D341Med (cell line): ENCODE data around the gene TPPP3.

Experiments used
- DNase-seq: peaks from one replicate; pipeline ENCODE4 v3.0.0; 2012; ENCODE audit warnings: low spot score

TPPP3 gene

DNA sequence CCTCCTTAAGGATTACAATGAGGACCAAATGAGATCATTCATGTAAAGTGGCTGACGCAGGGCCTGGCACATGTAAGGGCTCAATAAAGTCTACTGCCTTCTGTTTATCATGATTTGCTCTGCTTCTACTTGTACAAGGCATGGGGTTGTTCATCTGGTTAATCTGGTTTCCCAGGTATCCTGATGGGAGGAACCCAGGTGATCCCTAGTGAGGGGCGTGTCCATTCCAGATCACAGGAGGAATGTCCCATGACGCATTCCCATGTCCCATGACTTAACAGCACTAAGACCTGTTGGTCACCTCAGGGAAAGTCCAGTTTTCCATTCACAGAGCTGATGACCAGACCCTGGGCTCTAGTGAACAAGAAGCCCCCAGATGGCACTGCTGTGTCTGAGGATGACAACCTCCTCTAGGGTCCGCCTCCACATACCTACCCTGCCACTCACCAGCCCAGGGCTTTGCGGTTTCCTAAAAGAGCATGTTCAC is 11.5 kb upstream of the TPPP3 start:
- no peak for DNase-seq

DNA sequence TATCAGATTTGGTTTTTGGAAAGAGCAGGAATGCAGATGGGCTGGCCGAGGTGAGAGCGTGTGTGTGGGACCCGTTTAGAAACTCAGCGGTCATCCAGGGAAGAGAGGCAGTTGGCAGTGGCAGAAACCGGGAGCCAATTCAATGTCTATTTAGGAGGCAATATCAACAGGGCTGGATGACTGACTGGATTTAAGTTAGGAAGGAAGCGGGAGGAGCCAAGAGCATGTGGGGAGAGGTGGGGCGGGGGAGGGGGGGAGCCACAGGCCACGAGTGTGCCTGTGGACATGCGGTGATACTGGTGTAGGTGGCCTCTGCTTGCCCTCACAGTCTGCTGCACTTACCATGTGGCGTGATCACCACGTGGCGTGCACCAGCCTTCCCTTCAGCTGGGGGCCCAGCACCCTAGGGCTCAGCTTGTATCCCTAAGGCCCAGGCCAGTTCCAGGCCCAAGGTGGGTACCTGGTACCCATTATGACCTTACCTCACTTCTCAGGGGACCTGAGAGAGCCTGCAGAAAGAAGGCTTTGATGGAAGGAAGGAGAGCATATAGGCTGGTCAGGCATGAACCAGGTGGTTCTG is 10.8 kb upstream of the TPPP3 start:
- no peak for DNase-seq

DNA sequence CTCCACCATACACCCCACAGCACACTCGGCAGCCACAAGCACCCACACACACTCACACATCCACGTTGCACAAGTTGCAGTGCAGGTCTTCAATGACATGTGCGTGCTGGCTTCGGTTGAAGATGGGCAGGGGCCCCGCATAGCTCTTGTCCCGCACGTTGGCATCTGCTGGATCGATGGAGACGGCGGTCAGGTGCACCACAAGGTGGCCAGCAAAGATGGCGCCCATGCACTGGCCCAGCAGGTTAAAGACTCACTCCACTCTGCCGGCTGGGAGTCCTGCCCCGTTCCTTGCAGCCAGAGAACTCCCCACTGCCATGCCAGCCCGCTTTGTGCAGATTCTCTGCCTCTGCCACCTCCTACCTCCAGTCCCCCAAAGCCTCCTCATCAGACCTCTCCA is 7.6 kb upstream of the TPPP3 start:
- DNase-seq = no peak

DNA sequence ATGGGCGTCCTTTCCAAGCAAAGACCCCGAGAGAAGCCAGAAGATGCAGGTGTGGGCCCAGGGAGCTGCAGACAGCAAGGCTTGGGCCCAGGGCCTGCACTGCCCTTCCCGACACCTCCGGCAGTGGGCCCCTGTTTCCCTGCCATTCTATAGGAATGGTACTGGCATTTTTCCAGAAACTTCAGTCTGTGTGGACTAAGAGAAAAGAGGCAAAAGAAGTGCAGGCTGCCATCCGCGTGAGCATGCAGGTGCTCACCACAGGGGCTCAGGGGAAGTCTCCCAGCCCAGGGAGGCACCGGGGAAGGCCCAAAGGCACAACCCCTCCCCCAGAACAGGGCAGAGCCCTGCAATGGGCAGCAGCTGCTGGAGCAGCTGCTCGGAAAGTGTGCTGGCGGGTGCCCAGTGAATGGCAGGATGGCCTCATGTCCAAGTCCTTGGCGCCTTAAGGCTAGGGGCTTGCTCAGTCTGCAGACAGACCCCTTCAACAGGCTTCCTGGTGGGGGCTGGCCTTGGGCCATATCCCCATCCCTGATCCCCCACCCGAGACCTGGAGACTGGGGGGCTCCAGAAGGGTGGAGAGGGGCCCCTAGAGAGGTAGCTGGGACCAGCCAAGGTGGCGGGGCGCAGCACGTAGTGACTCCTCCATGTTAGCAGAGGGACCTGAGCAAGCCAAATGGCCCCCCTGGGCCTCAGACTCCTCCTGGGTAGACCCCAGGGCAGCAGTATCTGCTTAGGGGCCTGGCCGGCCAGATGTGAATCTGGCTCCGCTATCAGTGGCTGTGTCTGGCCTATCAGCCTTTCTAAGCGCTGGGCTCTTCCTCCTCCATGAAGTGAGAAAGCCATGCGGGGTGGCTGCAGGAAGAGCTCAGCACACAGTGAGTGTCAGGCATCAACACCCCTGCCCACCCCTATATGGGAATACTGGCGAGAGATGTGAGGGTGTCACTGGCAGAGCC is 6.7 kb upstream of the TPPP3 start:
- DNase-seq = no peak

DNA sequence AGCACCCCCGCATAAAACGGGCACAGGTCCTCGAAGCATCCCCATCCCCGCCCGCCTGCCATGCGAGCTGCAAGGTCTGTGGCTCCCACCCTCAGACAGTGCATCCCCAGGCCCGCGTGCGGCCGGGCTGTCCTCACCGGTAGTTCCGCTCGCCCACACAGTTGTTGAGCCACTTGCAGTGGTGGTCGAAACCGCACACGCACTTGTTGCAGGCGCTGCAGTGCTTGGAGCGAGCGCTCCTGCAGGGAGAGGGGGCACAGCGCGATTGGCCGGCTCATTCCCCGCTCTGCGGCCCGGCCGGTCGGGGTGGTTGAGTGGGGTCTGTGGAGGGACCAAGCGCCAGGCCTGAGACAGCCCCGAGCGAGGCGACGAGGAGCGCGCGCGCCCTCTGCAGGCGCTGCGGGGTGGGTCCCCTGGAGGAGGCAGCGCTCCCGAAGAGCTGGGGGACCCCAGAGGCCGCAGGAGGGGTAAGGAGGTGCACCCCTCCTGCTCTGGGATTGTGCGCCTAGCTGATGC is 6.0 kb upstream of the TPPP3 start:
- DNase-seq = peak; percentile 86

DNA sequence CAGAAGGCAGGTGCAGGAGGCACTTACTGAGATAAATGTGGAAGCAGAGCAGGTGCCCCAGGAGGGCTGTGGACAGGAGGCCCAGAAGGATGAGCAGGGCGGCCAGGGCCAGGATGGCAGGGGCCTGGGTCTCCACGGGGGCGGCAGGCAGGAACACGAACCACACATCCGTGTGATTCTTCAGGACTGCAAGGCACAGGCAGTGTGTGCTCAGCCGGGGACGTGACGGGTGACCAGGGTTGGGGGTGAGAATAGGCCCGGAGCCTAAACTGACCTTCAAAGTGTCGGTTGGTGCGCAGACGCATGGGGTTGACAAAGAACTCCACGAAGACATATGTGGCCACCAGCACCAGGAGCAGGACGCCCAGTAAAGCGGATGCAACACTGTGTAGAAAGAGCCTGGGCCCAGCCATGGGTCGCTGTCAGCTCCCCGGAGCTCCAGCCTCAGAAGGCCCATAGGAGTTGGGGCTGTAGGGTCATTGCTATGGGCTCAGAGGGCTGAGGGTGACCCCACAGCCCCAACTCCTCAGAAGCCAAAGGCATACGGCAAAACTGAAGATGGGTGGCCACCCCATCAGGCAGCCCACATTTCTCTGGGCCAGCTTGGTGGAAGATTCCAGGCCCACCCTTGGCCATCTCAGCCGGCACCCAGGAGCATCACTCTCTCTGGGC is 5.4 kb upstream of the TPPP3 start:
- no peak for DNase-seq

DNA sequence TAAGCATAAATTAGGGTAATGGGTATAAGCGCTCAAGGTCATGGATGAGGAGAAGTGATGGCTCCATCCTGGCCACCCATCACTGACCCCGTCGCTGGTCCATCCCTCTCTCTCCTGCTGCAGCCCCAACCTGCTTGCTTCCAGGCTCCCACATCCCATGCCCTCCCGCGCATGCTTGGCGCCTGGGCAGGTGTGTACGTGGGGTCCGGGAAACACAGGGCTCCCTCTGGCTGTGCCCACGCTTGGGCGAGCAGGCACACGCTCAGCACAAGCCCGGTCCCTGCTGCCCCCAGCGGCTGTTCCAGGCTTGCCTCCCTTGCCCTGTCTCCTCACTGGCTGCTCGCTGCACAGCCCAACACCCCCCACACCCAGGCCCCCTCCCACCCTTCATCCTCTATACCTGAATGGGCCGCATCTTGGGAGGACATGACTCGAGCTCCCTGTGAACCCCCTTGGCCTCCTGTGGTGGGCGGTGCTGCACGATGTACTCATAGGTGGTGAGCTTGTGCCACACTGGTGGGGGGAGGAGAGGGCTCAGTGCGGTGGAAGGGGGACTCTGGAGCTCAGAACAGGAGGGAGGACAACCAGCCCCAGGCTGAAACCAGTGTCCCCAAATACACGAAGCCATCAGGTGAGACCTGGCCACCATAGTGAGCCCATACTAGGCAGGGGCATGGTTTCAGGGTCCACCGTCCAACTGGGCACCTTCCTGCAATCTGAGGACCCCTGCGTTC is 4.7 kb upstream of the TPPP3 start:
- DNase-seq = no peak

DNA sequence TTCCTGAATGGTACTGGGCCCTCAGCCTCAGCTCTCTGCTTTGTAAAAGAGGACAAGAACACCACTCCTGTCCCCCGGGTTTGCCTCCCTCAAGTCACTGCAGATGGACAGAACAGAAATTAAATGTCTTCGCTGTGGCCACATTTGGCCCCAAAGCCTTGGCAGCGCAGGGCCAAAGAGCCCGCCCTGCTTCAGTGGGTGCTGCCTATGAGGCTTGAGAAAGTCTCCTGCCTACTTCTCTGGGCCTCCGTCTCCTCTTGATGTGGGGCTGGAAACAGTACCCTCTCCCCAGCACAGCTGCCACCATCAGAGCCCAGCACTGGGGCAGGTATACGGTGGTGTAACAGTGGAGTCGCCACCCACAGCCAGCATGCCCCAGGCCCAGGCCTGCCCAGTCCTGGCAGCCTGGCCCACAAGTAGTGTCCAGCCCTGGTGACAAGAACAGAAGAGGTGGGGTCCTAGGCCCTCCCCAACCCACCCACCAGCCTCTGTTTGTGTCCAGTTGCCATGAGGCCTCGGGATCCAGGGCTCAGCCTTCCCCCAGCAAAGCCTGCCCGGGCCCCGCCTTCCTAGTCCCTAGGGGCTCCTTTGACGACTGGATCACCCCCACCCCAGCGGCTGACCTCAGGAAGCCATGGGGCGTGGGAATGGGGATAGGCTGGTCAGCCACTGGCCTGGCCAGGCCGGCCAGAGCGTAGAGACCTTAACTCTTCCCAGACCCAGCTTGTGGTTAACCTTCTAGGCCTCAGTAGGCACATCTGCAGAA is 3.9 kb upstream of the TPPP3 start:
- DNase-seq = peak; percentile 22

DNA sequence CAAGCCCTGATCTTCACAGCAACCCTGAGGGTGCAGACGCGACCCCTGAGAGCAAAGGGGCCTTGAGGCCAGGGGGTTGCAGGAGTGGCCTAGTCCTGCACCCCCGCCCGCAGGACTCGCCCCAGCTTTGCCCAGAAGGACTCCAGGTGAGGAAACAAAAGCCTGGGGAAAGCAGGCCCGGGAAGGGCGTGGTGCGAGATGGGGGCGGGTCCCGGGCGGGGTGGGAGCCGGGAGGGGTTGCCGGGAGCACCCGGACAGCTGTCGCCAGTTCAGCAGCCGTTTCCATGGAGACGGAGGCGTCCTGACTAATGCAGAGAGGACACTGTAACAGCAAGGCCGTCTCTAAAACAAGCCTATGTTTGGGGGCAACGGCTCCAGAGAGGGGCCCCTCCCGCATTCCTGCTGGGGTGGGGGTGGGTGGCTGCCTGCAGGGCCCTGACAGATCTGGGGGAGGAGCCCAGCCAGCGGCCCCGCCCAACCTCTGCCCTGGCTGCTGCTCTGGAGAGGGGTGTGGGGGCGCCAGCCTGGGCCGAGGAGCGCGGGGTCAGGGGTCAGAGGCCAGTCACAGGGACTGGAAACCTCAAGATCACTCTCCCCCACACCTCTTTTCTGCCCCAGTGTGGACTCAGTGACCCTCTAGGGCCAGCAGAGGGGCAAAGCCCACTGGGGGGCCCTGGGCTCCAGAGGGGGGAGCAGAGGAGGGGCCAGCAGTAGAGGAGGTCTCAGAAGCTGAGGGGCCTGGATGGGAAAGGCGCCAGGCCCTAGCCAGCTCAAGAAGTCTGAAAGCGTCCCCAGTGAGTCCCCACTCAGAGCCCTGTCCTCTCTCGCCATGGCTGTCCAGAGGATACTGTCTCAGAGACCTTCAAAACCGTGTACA is 3.1 kb upstream of the TPPP3 start:
- DNase-seq = peak; percentile 90

DNA sequence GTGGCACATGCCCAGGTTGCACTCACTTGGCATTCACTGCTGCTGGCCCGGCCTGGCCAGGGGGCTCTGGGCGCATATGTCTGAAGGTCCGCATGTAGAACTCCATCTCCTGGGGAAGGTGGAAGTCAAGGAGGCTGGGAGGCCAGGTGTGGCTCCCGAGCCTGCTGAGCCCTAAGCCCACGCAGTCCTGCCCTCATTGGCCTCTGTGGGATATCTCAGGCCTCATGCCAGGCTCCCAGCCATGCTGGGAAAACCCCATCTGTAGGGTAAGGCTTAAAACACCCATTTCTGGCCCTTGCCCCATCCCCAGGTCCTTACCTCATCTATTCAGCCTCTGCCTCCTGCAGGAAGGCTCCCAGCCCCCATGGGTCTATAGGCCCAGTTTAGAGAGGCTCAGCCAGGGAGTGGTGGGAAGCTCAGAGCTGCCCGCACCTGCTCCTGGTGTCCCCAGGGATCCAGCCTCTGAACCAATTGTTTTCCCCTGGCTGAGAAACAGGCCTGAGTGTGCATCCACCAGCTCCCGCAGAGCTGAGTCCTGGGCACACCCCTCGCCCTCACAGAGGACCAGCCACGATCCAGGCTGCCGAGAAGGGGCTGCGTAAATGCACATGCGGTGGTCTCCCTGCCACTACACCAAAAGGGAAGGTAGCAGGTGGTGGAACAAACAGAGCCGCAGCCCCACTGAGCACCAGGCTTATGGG is 2.3 kb upstream of the TPPP3 start:
- peak; percentile 80 for DNase-seq

DNA sequence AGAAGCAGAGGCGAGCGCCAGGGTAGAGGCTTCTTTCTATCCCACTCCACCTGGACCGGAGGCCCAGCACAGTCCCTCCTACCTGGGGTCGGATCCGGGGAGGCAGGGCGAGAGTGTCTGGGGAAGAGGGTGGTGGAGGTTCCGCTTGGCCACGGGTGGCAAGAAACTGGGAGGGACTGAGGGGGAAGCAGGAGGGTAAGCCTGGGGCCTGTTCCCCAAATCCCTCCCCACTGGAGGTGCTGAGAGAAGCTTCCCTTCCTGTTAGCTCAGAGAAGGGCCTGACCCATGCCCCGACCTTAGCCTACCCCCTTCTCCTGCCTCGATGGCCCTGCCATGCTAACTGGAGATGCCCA is 1.8 kb upstream of the TPPP3 start:
- DNase-seq = peak; percentile 16

DNA sequence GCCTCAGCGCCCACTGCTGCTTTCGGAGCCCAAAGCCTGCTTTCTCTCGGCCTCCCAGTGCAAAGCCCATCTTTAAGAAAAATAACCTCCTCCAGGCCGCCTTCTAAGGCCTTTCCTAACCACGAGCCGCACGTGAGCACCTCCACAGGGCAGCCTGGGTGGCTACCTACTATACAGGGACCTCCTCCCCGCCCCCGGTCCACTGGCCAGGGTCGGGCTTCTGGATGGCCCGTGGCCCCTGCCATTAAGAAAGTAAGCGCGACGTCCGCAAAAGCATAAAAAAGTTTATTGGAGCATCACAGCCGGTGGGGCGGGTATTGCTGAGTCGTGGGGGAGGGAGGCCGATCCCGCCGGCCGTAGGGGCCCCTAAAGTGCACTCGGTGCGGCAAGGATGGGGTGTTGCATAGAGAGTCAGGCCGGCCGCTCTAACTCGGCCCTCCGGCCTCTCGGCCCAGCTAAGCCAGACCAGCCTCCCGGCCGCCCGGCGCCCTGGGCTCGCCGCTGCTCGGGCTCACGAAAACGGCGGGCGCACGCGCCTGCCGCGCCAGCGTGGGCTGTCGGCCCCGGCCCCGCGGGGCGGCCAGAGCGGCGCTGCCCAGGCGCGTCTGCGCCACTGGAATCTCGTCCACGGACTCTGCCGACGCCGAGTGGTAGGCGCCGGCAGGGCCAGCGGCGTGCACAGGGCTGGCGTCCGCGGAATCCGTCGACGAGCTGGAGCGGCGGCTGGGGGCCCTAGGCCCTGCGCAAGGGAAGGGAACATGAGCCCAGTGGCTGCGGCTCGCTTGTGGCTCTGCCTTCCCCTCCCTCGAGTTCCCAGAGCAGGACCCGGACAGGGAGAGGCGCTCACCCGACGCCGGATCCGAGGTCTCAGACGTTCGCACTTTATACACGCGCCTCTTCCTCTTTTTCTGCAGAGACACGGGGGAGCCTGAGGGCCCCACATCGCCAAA is 1.1 kb upstream of the TPPP3 start:
- peak; percentile 19 for DNase-seq

DNA sequence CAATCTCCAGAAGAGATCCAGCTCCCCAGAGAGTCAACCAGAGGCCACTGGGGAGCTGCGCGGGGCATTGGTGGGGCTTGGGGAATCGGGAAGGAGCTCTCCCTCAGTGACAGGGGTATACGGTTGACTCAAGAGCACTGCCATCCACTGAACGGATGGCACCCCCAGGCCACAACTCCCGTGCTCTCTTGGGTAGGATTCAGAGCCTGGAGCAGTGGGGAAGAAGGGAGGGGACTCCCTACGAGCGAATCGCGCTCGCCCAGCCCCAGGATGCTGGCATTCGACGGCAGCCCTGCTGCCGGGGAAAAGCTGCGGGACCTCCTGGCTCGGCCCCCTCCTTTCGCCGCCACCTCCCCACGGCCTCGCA is 473 bp upstream of the TPPP3 start:
- no peak for DNase-seq

DNA sequence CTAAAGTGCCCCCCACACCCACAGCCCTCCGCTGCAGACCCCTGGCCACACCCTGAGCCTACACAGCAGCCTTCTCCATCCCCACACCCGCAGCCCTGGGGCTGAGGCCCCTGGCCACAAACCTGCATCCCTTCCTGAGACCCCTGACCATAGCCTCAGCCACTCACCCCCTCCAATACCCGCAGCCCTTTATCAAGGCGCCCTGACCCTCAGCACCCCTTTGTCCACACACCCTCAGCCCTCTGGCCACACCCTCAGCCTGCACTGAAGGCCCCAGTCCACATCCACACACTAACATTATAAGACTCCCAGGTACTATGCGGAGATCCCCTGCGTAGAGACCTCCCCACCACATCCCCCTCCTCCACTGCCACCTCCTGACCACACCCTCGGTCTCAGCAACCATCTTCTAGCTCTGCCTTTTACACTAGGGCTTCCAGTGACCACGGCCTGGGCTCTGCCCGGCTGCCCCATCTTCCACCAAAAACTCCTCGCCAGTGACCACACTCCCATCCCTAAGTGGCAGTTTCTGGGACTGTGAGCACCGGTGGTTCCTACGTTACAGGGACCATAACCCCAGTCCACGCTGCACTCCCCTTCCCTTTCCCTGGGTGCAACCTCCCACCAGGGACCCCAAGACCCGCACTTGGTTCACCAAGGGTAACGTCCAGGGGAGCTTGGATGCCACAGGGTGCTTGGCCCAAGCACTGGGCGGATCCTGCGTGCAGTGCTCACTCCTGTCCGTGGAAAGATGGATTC is 818 bp downstream of the TPPP3 start:
- no peak for DNase-seq

DNA sequence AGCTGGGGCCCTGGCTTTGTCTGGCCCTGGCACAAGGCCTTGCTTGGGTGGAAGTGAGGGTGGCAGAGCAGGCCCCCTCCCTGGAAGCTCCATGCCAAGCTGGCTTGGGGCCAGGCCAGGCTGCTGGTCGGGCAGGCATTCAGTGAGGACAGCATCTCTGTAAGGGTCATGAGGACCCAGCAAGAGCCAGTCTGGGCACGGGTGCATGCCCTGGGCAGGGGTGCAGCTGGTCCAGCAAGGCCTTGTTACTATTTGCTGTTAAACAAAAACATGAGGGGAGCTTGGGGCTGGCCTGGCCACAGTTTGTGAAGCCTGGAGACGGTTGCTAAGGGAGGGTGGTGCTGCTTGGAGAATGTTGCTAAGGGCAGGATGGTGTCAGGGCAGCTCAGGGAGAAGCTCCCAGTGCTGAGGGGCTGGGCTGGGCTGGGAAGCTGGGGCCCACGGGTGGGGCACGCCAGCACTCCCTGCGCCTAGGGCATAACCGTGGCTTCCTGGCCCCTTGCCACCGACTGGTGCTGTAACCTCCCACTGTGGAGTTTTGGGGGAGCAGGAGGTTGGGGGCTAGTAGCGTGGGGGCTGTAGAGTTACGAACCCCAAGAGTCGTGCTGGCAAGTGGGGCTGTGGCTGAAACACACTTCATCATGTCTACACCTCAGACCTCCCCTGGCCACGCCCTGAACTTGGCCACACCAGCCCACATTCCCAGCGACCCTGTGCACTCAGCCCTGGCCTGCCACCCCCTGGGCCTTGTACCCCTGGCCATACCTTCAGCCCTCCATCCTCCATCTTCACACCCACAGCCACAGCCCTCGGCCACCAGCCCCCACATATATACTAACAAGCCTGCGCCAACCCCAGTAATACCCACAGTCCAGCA is 1.6 kb downstream of the TPPP3 start:
- no peak for DNase-seq

DNA sequence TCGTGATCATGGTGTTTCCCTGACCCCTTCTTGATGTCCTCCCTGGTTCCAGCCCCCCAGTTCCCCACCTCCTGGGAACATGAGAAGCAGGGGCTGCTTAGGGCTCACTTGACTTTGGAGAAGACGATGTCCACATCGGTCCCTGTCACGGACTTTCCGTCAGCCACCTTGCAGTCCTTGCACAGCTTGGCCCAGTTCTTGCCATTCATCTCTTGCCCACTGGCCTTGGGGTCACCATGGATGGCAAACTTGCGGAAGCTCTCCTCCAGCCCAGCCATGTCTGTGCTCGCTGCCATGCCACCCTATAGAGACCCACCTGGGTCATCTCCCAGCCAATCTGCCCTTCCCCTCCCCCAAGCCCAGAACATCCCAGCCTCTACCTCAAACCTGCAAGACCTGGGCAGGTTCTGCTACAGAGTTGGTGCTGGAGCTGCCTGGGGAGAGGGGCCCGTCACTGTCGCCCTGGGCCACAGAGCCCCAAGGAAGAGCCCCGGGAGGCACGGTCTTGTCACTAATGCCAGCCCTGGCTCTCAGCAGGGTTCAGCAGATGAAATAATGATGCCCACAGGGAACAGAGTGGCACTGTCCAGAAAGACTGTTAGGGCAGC is 2.4 kb downstream of the TPPP3 start:
- no peak for DNase-seq
